Activated naive CD4-positive, alpha-beta T cell treated with anti-CD3 and anti-CD28 coated beads, Interleukin-2, amount 50 U/mL, for 24 hours (primary cell): ENCODE measurements around the gene MRPL58.
"Not testable (repeated sequence)": the region's sequence is repeated elsewhere in the genome, so short reads cannot be mapped to it uniquely, and the experiment has no call there.

ENCODE experiments used
- H3K27ac Mint-ChIP-seq: one replicate; pipeline ENCODE4 v1.8.0; 2021; ENCODE audit warnings: mild to moderate bottlenecking, mixed read lengths
- H3K27me3 Mint-ChIP-seq: one replicate; pipeline ENCODE4 v1.8.0; 2021; ENCODE audit warnings: mixed read lengths
- H3K36me3 Mint-ChIP-seq: one replicate; pipeline ENCODE4 v1.8.0; 2021; ENCODE audit warnings: mixed read lengths
- H3K4me1 Mint-ChIP-seq: one replicate; pipeline ENCODE4 v1.8.0; 2021; ENCODE audit warnings: mixed read lengths
- H3K4me3 Mint-ChIP-seq: one replicate; pipeline ENCODE4 v1.8.0; 2021; ENCODE audit warnings: mild to moderate bottlenecking, mixed read lengths
- H3K9me3 Mint-ChIP-seq: one replicate; pipeline ENCODE4 v1.8.0; 2021; ENCODE audit warnings: mixed read lengths

The MRPL58 gene

GRCh38 chr17:75003957-75004355 is 8.5 kb upstream of the MRPL58 start:
- Mint-ChIP-seq H3K4me1 (peaks cover 4% of the 10 kb centered on the region), H3K9me3 (no peaks in the 10 kb centered on the region), H3K4me3 (no peak overlapping the region), H3K27me3 (no peaks in the 10 kb centered on the region), H3K36me3 (no peaks in the 10 kb centered on the region), H3K27ac (no peak overlapping the region)

GRCh38 chr17:75004371-75004770 is 8.1 kb upstream of the MRPL58 start:
- H3K4me1 Mint-ChIP-seq: peaks cover 4% of the 10 kb centered on the region
- H3K4me3 Mint-ChIP-seq: no peak overlapping the region
- H3K27ac Mint-ChIP-seq: no peak overlapping the region
- no peaks in the 10 kb centered on the region for H3K9me3 Mint-ChIP-seq
- H3K27me3 Mint-ChIP-seq: no peaks in the 10 kb centered on the region
- H3K36me3 Mint-ChIP-seq: no peaks in the 10 kb centered on the region

- H3K9me3 Mint-ChIP-seq: no peaks in the 10 kb centered on the region
- no peak overlapping the region for H3K27ac Mint-ChIP-seq
- H3K27me3 Mint-ChIP-seq: no peaks in the 10 kb centered on the region
- no peak overlapping the region for H3K4me3 Mint-ChIP-seq
- H3K4me1 Mint-ChIP-seq: peaks cover 4% of the 10 kb centered on the region
- no peaks in the 10 kb centered on the region for H3K36me3 Mint-ChIP-seq
These were observed 7.2 kb upstream of the MRPL58 start for GRCh38 chr17:75005291-75005690.

GRCh38 chr17:75006084-75006483 is 6.4 kb upstream of the MRPL58 start:
- H3K27me3 Mint-ChIP-seq, H3K4me3 Mint-ChIP-seq, H3K4me1 Mint-ChIP-seq, H3K36me3 Mint-ChIP-seq, H3K9me3 Mint-ChIP-seq, H3K27ac Mint-ChIP-seq: not testable (repeated sequence)

- Mint-ChIP-seq H3K4me1 (peaks cover 11% of the 10 kb centered on the region), H3K36me3 (no peaks in the 10 kb centered on the region), H3K9me3 (no peaks in the 10 kb centered on the region), H3K27ac (no peak overlapping the region), H3K4me3 (no peak overlapping the region), H3K27me3 (no peaks in the 10 kb centered on the region)
These were observed 5.8 kb upstream of the MRPL58 start for GRCh38 chr17:75006653-75007052.

- Mint-ChIP-seq H3K27ac (no peak overlapping the region), H3K27me3 (no peaks in the 10 kb centered on the region), H3K9me3 (no peaks in the 10 kb centered on the region), H3K4me3 (no peak overlapping the region), H3K4me1 (peaks cover 16% of the 10 kb centered on the region), H3K36me3 (no peaks in the 10 kb centered on the region)
These were observed 4.1 kb upstream of the MRPL58 start for GRCh38 chr17:75008373-75008772.

- H3K9me3 Mint-ChIP-seq: no peaks in the 10 kb centered on the region
- no peak overlapping the region for H3K27ac Mint-ChIP-seq
- peaks cover 3% of the 10 kb centered on the region for H3K36me3 Mint-ChIP-seq
These were observed 3.2 kb upstream of the MRPL58 start for GRCh38 chr17:75009139-75009724.

GRCh38 chr17:75010683-75011400 is 1.6 kb upstream of the MRPL58 start:
- H3K27ac Mint-ChIP-seq: no peak overlapping the region
- peaks cover 3% of the 10 kb centered on the region for H3K36me3 Mint-ChIP-seq
- H3K4me1 Mint-ChIP-seq: peaks cover 36% of the 10 kb centered on the region
- H3K27me3 Mint-ChIP-seq: no peaks in the 10 kb centered on the region
- H3K4me3 Mint-ChIP-seq: peak overlapping the region; percentile 49
- no peaks in the 10 kb centered on the region for H3K9me3 Mint-ChIP-seq

More at GRCh38 chr17:75009139-75009724, 3.2 kb upstream of the MRPL58 start:
- Mint-ChIP-seq H3K27me3 (no peaks in the 10 kb centered on the region), H3K4me1 (peaks cover 23% of the 10 kb centered on the region), H3K4me3 (no peak overlapping the region)

- peak overlapping the region; percentile 95 for H3K27ac Mint-ChIP-seq
- H3K4me1 Mint-ChIP-seq: peaks cover 36% of the 10 kb centered on the region
- no peaks in the 10 kb centered on the region for H3K9me3 Mint-ChIP-seq
- no peaks in the 10 kb centered on the region for H3K27me3 Mint-ChIP-seq
- H3K4me3 Mint-ChIP-seq: peak overlapping the region; percentile 79
- peaks cover 3% of the 10 kb centered on the region for H3K36me3 Mint-ChIP-seq
These were observed 922 bp upstream of the MRPL58 start for GRCh38 chr17:75011401-75012095.

GRCh38 chr17:75012096-75012345 is 449 bp upstream of the MRPL58 start:
- Mint-ChIP-seq H3K9me3 (no peaks in the 10 kb centered on the region), H3K4me3 (peak overlapping the region; percentile 79), H3K4me1 (peaks cover 36% of the 10 kb centered on the region), H3K27ac (peak overlapping the region; percentile 95), H3K36me3 (peaks cover 4% of the 10 kb centered on the region), H3K27me3 (no peaks in the 10 kb centered on the region)

GRCh38 chr17:75013092-75013559 is 656 bp downstream of the MRPL58 start:
- Mint-ChIP-seq H3K27ac (peak overlapping the region; percentile 95), H3K4me1 (peaks cover 39% of the 10 kb centered on the region), H3K4me3 (peak overlapping the region; percentile 79), H3K9me3 (no peaks in the 10 kb centered on the region), H3K27me3 (no peaks in the 10 kb centered on the region), H3K36me3 (peaks cover 4% of the 10 kb centered on the region)

GRCh38 chr17:75019146-75019545 is 6.7 kb downstream of the MRPL58 start:
- Mint-ChIP-seq H3K9me3 (no peaks in the 10 kb centered on the region), H3K27ac (no peak overlapping the region), H3K27me3 (no peaks in the 10 kb centered on the region), H3K4me3 (no peak overlapping the region), H3K36me3 (peaks cover 18% of the 10 kb centered on the region), H3K4me1 (peaks cover 19% of the 10 kb centered on the region)

- Mint-ChIP-seq H3K36me3 (peaks cover 18% of the 10 kb centered on the region), H3K9me3 (no peaks in the 10 kb centered on the region), H3K4me1 (peaks cover 20% of the 10 kb centered on the region), H3K4me3 (no peak overlapping the region), H3K27me3 (no peaks in the 10 kb centered on the region), H3K27ac (no peak overlapping the region)
These were observed 7.2 kb downstream of the MRPL58 start for GRCh38 chr17:75019710-75020109.

- no peaks in the 10 kb centered on the region for H3K27me3 Mint-ChIP-seq
- peaks cover 20% of the 10 kb centered on the region for H3K4me1 Mint-ChIP-seq
- peaks cover 18% of the 10 kb centered on the region for H3K36me3 Mint-ChIP-seq
- H3K9me3 Mint-ChIP-seq: no peaks in the 10 kb centered on the region
- no peak overlapping the region for H3K27ac Mint-ChIP-seq
- H3K4me3 Mint-ChIP-seq: no peak overlapping the region
These were observed 8.1 kb downstream of the MRPL58 start for GRCh38 chr17:75020331-75021110.

GRCh38 chr17:75024686-75025397 is 12.4 kb downstream of the MRPL58 start:
- H3K27ac Mint-ChIP-seq: no peak overlapping the region
- H3K27me3 Mint-ChIP-seq: no peaks in the 10 kb centered on the region
- no peaks in the 10 kb centered on the region for H3K9me3 Mint-ChIP-seq
- no peak overlapping the region for H3K4me3 Mint-ChIP-seq
- H3K4me1 Mint-ChIP-seq: peaks cover 17% of the 10 kb centered on the region
- H3K36me3 Mint-ChIP-seq: peaks cover 14% of the 10 kb centered on the region
